Panc1 (cell line): ENCODE data around the gene ADORA1. TPM values are rescaled to one million over a fixed set of nuclear protein-coding genes. Genes with fewer than 3 reads are reported as not detected.

Experiments
- ATAC-seq: fragments of 200-7000 bp; cut with Tn5 transposase; 2 replicates; pipeline ENCODE4 v1.9.1; 2020; ENCODE audit warnings: mild to moderate bottlenecking, moderate library complexity
- BruUV-seq: library from RNA; stranded (reverse); fragments of 400-500 nt; replicated peaks from 2 replicates; lab custom pipeline; 2021; lab: Mats Ljungman, UMichigan
- CTCF ChIA-PET: fragments of 300-600 bp; sonication (Branson Sonifier 250); formaldehyde crosslinking; loops from one replicate; lab custom pipeline; 2022; ENCODE audit warnings: antibody characterized with exemption; lab: Charles Lee
- POLR2A ChIA-PET: fragments of 300-600 bp; sonication (Branson Sonifier 250); formaldehyde crosslinking; loops from one replicate; lab custom pipeline; 2022; ENCODE audit warnings: antibody characterized with exemption; lab: Charles Lee
- DNase-seq: peaks from one replicate; pipeline ENCODE4 v3.0.0-alpha.2; 2010; ENCODE audit warnings: low read depth, low spot score
- H3K27ac ChIP-seq: 2 replicates; pipeline ENCODE4 v1.5.1; 2011; ENCODE audit warnings: mild to moderate bottlenecking, low read length, inconsistent platforms
- H3K27me3 ChIP-seq: fragments of 200-500 bp; sonication (Bioruptor generic); 2 replicates; pipeline ENCODE4 v1.6.0; 2014; ENCODE audit warnings: low read length, inconsistent platforms; ENCODE audit not compliant: control insufficient read depth, insufficient read depth
- H3K36me3 ChIP-seq: fragments of 200-500 bp; sonication (Bioruptor generic); 2 replicates; pipeline ENCODE4 v1.5.1; 2014; ENCODE audit warnings: inconsistent platforms, mild to moderate bottlenecking, low read length, moderate library complexity; ENCODE audit not compliant: control insufficient read depth, insufficient read depth
- H3K4me1 ChIP-seq: 2 replicates; pipeline ENCODE4 v1.5.1; 2011; ENCODE audit warnings: inconsistent platforms, mild to moderate bottlenecking, low read length, moderate library complexity; ENCODE audit not compliant: control insufficient read depth, insufficient read depth
- H3K4me3 ChIP-seq, 2 experiments: 2 replicates each; pipeline ENCODE4 v1.5.1; 2011 to 2012; ENCODE audit warnings: low read depth in 2 of 2, low read length in 2 of 2, mild to moderate bottlenecking in 2 of 2, inconsistent platforms in 1 of 2, moderate library complexity in 1 of 2
- H3K9me3 ChIP-seq: fragments of 200-500 bp; sonication (Bioruptor generic); 2 replicates; pipeline ENCODE4 v1.5.1; 2014; ENCODE audit warnings: low read depth, mild to moderate bottlenecking, inconsistent platforms, low read length, moderate library complexity; ENCODE audit not compliant: control insufficient read depth, insufficient read depth
- CTCF ChIP-seq: fragments of 450-650 bp; IDR thresholded peaks from 2 replicates; pipeline ENCODE4 v1.5.1; 2017; ENCODE audit warnings: mild to moderate bottlenecking
- POLR2AphosphoS5 ChIP-seq: IDR thresholded peaks from 2 replicates; pipeline ENCODE4 v1.6.1; 2012; ENCODE audit warnings: mild to moderate bottlenecking, low read depth, low read length, moderate library complexity
- SIN3A ChIP-seq: IDR thresholded peaks from 2 replicates; pipeline ENCODE4 v1.6.1; 2012; ENCODE audit warnings: low read depth, mild to moderate bottlenecking, low read length, moderate library complexity, borderline replicate concordance; ENCODE audit not compliant: insufficient read depth
- TCF7L2 ChIP-seq: IDR thresholded peaks from 2 replicates; pipeline ENCODE4 v1.6.1; 2011; ENCODE audit warnings: mild to moderate bottlenecking, low read depth, low read length, inconsistent platforms
- in situ Hi-C: cut with HindIII; loops from 2 replicates; pipeline ENCODE4 v1.10.0; 2016; ENCODE audit warnings: low sequenced_read_pairs, low pct_unique_long_range_greater_than_20kb
- intact Hi-C: fragments of 100-400 bp; cut with micrococcal nuclease; formaldehyde crosslinking; loops from one replicate; pipeline ENCODE4 v1.10.0; 2022; ENCODE audit not compliant: unreplicated experiment
- total RNA-seq: library from RNA; stranded (reverse); gene quantifications from one replicate; pipeline ENCODE4 v1.2.1, GENCODE V29; 2021; ENCODE audit not compliant: unreplicated experiment
- TF ChIP-seq, protein P1 (sequence below), 2 experiments: IDR thresholded peaks; 2 replicates each; pipeline ENCODE4 v1.6.1; 2011 to 2012; ENCODE audit warnings: low read depth in 2 of 2, control low read depth in 1 of 2, low read length in 1 of 2, mild to moderate bottlenecking in 1 of 2, moderate library complexity in 1 of 2; ENCODE audit not compliant: insufficient read depth in 1 of 2

Gene ADORA1
- total RNA-seq, 1 experiment from 2014 or later, result 8.5 TPM

DNA sequence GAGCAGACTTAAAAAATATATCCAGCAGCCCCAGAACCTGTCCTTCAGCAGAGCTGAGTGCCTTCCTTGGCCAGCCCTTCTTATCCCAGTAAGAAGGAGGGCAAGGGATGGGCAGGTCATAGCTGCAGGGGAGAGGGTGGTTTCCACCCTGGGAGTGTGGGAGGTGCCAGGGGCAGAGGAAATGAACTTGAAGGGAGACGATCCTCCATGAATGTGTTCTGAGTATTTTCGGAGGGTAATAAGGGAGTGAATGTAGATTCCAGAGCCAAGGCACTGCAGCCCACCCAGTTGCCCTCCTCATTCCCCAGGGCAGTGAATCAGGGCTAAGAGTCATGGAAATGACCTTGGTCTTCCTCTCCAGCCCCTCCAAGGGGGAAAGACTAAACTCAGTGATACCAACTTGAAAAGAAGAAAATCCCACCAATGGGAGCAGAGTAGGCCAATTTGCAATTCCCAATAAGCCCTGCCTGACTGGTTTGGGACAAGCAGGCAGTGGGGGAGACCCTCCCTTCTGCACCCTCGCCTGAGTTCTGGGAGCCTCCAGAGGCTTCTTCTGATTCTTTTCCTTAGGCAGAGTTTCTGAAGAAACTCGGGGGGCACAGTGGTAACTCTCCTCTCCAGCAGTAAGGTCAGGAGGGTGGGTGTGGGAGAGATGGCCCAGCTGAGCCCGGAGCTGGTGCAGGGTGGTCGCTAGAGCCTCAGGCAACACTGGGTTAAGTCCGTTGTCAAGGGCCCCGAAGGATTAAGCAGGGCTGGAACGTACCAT, 45.9 kb upstream of the ADORA1 start:
- ChIA-PET POLR2A (no interaction called here), CTCF (no interaction called here)
- Histone ChIP-seq H3K9me3 (no peaks in the 10 kb centered on the region), H3K4me1 (no peaks in the 10 kb centered on the region), H3K36me3 (no peaks in the 10 kb centered on the region), H3K27me3 (no peaks in the 10 kb centered on the region), H3K4me3 (no peak overlapping the region), H3K27ac (no peak overlapping the region)
- intact Hi-C loops (no loop called here), in situ Hi-C loops (no loop called here)
- no peak for TF ChIP-seq SIN3A
- no peak for TF ChIP-seq CTCF
- TF ChIP-seq POLR2AphosphoS5, result no peak
- TF ChIP-seq, protein P1, sequence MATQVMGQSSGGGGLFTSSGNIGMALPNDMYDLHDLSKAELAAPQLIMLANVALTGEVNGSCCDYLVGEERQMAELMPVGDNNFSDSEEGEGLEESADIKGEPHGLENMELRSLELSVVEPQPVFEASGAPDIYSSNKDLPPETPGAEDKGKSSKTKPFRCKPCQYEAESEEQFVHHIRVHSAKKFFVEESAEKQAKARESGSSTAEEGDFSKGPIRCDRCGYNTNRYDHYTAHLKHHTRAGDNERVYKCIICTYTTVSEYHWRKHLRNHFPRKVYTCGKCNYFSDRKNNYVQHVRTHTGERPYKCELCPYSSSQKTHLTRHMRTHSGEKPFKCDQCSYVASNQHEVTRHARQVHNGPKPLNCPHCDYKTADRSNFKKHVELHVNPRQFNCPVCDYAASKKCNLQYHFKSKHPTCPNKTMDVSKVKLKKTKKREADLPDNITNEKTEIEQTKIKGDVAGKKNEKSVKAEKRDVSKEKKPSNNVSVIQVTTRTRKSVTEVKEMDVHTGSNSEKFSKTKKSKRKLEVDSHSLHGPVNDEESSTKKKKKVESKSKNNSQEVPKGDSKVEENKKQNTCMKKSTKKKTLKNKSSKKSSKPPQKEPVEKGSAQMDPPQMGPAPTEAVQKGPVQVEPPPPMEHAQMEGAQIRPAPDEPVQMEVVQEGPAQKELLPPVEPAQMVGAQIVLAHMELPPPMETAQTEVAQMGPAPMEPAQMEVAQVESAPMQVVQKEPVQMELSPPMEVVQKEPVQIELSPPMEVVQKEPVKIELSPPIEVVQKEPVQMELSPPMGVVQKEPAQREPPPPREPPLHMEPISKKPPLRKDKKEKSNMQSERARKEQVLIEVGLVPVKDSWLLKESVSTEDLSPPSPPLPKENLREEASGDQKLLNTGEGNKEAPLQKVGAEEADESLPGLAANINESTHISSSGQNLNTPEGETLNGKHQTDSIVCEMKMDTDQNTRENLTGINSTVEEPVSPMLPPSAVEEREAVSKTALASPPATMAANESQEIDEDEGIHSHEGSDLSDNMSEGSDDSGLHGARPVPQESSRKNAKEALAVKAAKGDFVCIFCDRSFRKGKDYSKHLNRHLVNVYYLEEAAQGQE (IDR thresholded peaks at IDR 0.05; ENCODE audit: insufficient read depth in 1 of 2, low read depth in 2 of 2, low read length in 1 of 2), result no peak
- no peak for DNase-seq
- ATAC-seq, result no peak
- no TSS peak for BruUV-seq

- ATAC-seq (no peak), DNase-seq (no peak)
- no TSS peak for BruUV-seq
- Histone ChIP-seq H3K27ac (no peak overlapping the region), H3K36me3 (no peaks in the 10 kb centered on the region), H3K9me3 (no peaks in the 10 kb centered on the region), H3K4me3 (no peak overlapping the region), H3K27me3 (no peaks in the 10 kb centered on the region), H3K4me1 (no peaks in the 10 kb centered on the region)
- in situ Hi-C loops (no loop called here), intact Hi-C loops (no loop called here)
- ChIA-PET CTCF (no interaction called here), POLR2A (no interaction called here)
- TF ChIP-seq CTCF (no peak), TCF7L2 (no peak), SIN3A (no peak), POLR2AphosphoS5 (no peak)
- TF ChIP-seq, protein P1 (IDR thresholded peaks at IDR 0.05; ENCODE audit: insufficient read depth in 1 of 2, low read depth in 2 of 2, low read length in 1 of 2), result no peak
Measured at GRCh38 chr1:203082231-203082505, 45.4 kb upstream of the ADORA1 start.
